ENCODE data around the gene PHACTR3. TPM values are rescaled to one million over a fixed set of nuclear protein-coding genes. Genes with fewer than 3 reads are reported as not detected.

Gene PHACTR3
- total and polyA plus RNA-seq, 2 of the 8 experiments (the other 6 are each of a cell fraction or from before 2014, with no cell fraction given) = 0.05 to 0.13 TPM

DNA sequence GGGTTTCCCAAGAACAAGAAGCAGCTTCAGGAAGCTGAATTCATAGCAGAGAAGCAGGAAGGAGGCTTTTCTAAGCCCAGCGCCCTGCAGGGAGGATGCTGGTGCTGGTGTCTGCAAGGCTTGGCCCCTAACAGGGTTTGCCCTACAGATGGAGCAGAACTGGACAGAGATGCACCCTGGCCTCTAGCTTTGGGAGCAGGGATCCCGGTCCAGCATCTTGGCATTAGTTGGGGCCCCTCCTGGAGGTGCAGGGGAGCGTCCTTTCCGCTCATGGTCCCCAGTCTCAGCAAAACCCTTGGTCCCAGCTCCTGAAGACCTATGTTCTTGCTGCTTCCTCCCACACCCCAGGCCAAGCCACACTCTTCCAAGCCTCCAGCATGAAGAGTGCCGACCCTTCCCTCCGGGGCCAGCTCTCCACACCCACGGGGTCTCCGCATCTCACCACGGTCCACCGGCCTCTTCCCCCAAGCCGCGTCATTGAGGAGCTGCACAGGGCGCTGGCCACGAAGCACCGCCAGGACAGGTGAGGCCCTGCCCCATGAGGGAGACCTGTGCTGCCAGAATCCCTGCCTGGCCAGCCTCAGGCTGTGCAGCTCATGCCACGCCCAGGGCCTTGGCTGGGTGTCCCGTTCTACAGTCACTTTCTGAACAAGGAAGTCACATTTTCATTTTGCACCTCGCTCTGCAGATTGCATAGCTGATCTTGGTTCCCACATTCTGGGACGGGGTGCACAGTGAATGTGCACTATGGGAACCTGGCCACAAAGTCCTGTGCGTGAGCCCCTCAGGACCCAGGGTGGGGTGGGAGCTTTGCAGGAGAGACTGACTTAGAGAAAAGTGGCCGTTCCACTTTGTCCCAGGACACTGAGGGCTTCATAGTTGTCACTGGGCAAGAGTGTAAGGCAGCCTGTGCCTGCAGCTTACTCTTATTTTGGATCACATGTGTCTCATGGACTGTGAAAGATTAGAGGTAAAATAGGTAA, 168.9 kb downstream of the PHACTR3 start:
- peaks cover 91 to 99% of the 10 kb centered on the region in 2 experiments for H3K9me3 ChIP-seq (ENCODE audit: insufficient read depth in 2 of 2, low read depth in 1 of 2, low read length in 1 of 2)
- peaks cover 0 to 1% of the 10 kb centered on the region in 2 experiments for H4K20me1 ChIP-seq (replicated peaks in 1 of 2; ENCODE audit: control insufficient read depth in 1 of 2, insufficient read depth in 2 of 2, low read length in 2 of 2)
- H4K91ac ChIP-seq (replicated peaks; ENCODE audit: insufficient read length, low read length) = no peak overlapping the region
- H2BK12ac ChIP-seq (ENCODE audit: low read depth, low read length) = no peak overlapping the region
- H3K79me2 ChIP-seq (ENCODE audit: control insufficient read depth in 1 of 2, insufficient read depth in 2 of 2, low read length in 2 of 2) = no peaks in the 10 kb centered on the region
- no peak overlapping the region for H3K27ac ChIP-seq (ENCODE audit: low read depth, low read length)
- ChIA-PET POLR2A (ENCODE audit: partially characterized antibody) (no interaction called here), CTCF (ENCODE audit: partially characterized antibody) (no interaction called here)
- no peak overlapping the region for H3K4me3 ChIP-seq (ENCODE audit: extremely low read depth in 1 of 4, insufficient read depth in 2 of 4, low read depth in 3 of 4, low read length in 4 of 4)
- no peak for FAIRE-seq
- no peak overlapping the region for H3K23ac ChIP-seq (ENCODE audit: insufficient read length)
- 89% methylated on average over 19 of the region's 21 CpGs; no CpG with 5 or more reads in 1 of the 2 experiments for WGBS, 2 experiments (ENCODE audit: extremely low coverage in 1 of 2, insufficient coverage in 1 of 2, insufficient read length in 1 of 2, insufficient replicate concordance in 2 of 2, low coverage in 1 of 2, low lambda C conversion rate in 2 of 2, missing lambda C conversion rate in 1 of 2)
- no peaks in the 10 kb centered on the region for H3K36me3 ChIP-seq (ENCODE audit: control insufficient read depth in 2 of 4, insufficient read depth in 4 of 4, low read length in 3 of 4)
- H3K27me3 ChIP-seq (replicated peaks in 1 of 4; ENCODE audit: control insufficient read depth in 3 of 4, extremely low read depth in 1 of 4, insufficient read depth in 3 of 4, low read length in 3 of 4) = no peaks in the 10 kb centered on the region
- no peak overlapping the region for H3K9ac ChIP-seq (replicated peaks in 1 of 4; ENCODE audit: extremely low read depth in 1 of 4, low read depth in 3 of 4, low read length in 3 of 4)
- DNase-seq (ENCODE audit: low read depth in 1 of 2, low spot score in 2 of 2) = no peak
- no peaks in the 10 kb centered on the region for H3K79me1 ChIP-seq (ENCODE audit: low read depth, low read length)
- no peak overlapping the region for H3K4ac ChIP-seq (replicated peaks; ENCODE audit: insufficient read length, low read depth, low read length)
- H3K18ac ChIP-seq (ENCODE audit: extremely low read depth, low read length) = no peak overlapping the region
- no peak overlapping the region for H3K4me2 ChIP-seq (ENCODE audit: insufficient read depth in 1 of 2, low read depth in 2 of 2, low read length in 2 of 2)
- H2BK20ac ChIP-seq (ENCODE audit: low read length) = no peak overlapping the region
- H2AK5ac ChIP-seq (ENCODE audit: low read depth, low read length) = no peak overlapping the region
- no peak overlapping the region for H4K8ac ChIP-seq (ENCODE audit: extremely low read depth, insufficient read depth, low read length)
- H2BK5ac ChIP-seq (ENCODE audit: low read depth, low read length) = no peak overlapping the region
- H4K5ac ChIP-seq (ENCODE audit: insufficient read length, low read depth, low read length) = no peak overlapping the region
- no peaks in the 10 kb centered on the region for H3K4me1 ChIP-seq (replicated peaks in 1 of 4; ENCODE audit: control insufficient read depth in 3 of 4, insufficient read depth in 4 of 4, low read length in 3 of 4)
- H3K14ac ChIP-seq (ENCODE audit: insufficient read length) = no peak overlapping the region
- no peak overlapping the region for H2BK120ac ChIP-seq (replicated peaks; ENCODE audit: low read depth, low read length)
- no peak for TF ChIP-seq CREB1 (IDR thresholded peaks at IDR 0.05)
- TF ChIP-seq RFX5 (IDR thresholded peaks at IDR 0.05; ENCODE audit: borderline replicate concordance, low read depth, low read length) = no peak
- no peak for TF ChIP-seq RXRA (IDR thresholded peaks at IDR 0.05; ENCODE audit: insufficient read depth, low read depth, low read length)
- no peak for TF ChIP-seq NRF1 (IDR thresholded peaks at IDR 0.05; ENCODE audit: low read depth, low read length)
- no peak for TF ChIP-seq POLR2A (IDR thresholded peaks at IDR 0.05; ENCODE audit: control extremely low read depth in 1 of 2, low read depth in 2 of 2, low read length in 2 of 2)
- no peaks in the 10 kb centered on the region for H3K23me2 ChIP-seq (ENCODE audit: low read depth, low read length)
- H2AFZ ChIP-seq (ENCODE audit: low read length) = no peak overlapping the region
- H2BK15ac ChIP-seq (ENCODE audit: low read length) = no peak overlapping the region
- no peak overlapping the region for H3K56ac ChIP-seq (replicated peaks; ENCODE audit: insufficient read length, low read depth, low read length)
